CD8-positive, alpha-beta memory T cell (primary cell): ENCODE data around the gene EPB42. TPM values are rescaled to one million over a fixed set of nuclear protein-coding genes. Genes with fewer than 3 reads are reported as not detected.
"Not testable (repeated sequence)": the region's sequence is repeated elsewhere in the genome, so short reads cannot be mapped to it uniquely, and the experiment has no call there.

Experiments
- CTCF ChIA-PET: fragments of 350-600 bp; sonication (Branson Sonifier 250); formaldehyde crosslinking; loops from one replicate; lab custom pipeline; 2021; ENCODE audit warnings: antibody characterized with exemption; lab: Charles Lee
- POLR2A ChIA-PET: fragments of 350-600 bp; sonication (Branson Sonifier 250); formaldehyde crosslinking; loops from one replicate; lab custom pipeline; 2021; ENCODE audit warnings: antibody characterized with exemption; lab: Charles Lee
- DNase-seq, 5 donors: peaks; one replicate each; pipeline versions ENCODE4 v3.0.0 to v3.0.0-alpha.2; 2020 to 2022; ENCODE audit warnings: mixed read lengths in 1 of 5
- H3K27ac ChIP-seq: one replicate; pipeline ENCODE4 v1.7.0; 2013; ENCODE audit warnings: low read depth, mild to moderate bottlenecking, low read length, moderate library complexity
- H3K27me3 ChIP-seq: 2 replicates; pipeline ENCODE4 v1.7.0; 2013; ENCODE audit warnings: low read length, mild to moderate bottlenecking; ENCODE audit not compliant: insufficient read depth, poor library complexity, severe bottlenecking
- H3K36me3 ChIP-seq: 2 replicates; pipeline ENCODE4 v1.7.0; 2013; ENCODE audit warnings: mild to moderate bottlenecking, low read length, moderate library complexity; ENCODE audit not compliant: insufficient read depth
- H3K4me1 ChIP-seq: 2 replicates; pipeline ENCODE4 v1.7.0; 2013; ENCODE audit warnings: mild to moderate bottlenecking, low read length, moderate library complexity; ENCODE audit not compliant: insufficient read depth
- H3K4me3 ChIP-seq: 2 replicates; pipeline ENCODE4 v1.7.0; 2013; ENCODE audit warnings: mild to moderate bottlenecking, low read length
- H3K9me3 ChIP-seq: 2 replicates; pipeline ENCODE4 v1.7.0; 2013; ENCODE audit warnings: mild to moderate bottlenecking, low read length
- H3K27ac Mint-ChIP-seq, 8 donors: one replicate each; pipeline ENCODE4 v1.8.0; 2020 to 2021; ENCODE audit warnings: mixed read lengths in 8 of 8, mild to moderate bottlenecking in 6 of 8, inconsistent platforms in 3 of 8, moderate library complexity in 3 of 8
- H3K27me3 Mint-ChIP-seq, 2 donors: one replicate each; pipeline ENCODE4 v1.8.0; 2020 to 2021; ENCODE audit warnings: mixed read lengths in 2 of 2, mild to moderate bottlenecking in 1 of 2, moderate library complexity in 1 of 2
- H3K36me3 Mint-ChIP-seq, 3 donors: one replicate each; pipeline ENCODE4 v1.8.0; 2020 to 2021; ENCODE audit warnings: mixed read lengths in 3 of 3, inconsistent platforms in 1 of 3, mild to moderate bottlenecking in 1 of 3
- H3K4me1 Mint-ChIP-seq, 3 donors: one replicate each; pipeline ENCODE4 v1.8.0; 2020 to 2021; ENCODE audit warnings: mixed read lengths in 3 of 3, inconsistent platforms in 1 of 3, mild to moderate bottlenecking in 1 of 3
- H3K4me3 Mint-ChIP-seq, 7 donors: one replicate each; pipeline ENCODE4 v1.8.0; 2020 to 2021; ENCODE audit warnings: mixed read lengths in 7 of 7, mild to moderate bottlenecking in 6 of 7, moderate library complexity in 4 of 7, inconsistent platforms in 2 of 7
- H3K9me3 Mint-ChIP-seq, 5 donors: one replicate each; pipeline ENCODE4 v1.8.0; 2020 to 2022; ENCODE audit warnings: mixed read lengths in 5 of 5, mild to moderate bottlenecking in 3 of 5, moderate library complexity in 2 of 5, inconsistent platforms in 1 of 5
- polyA plus RNA-seq: library from polyadenylated mRNA; unstranded; fragments of 300-500 nt; fragmentation: Illumina TruSeq; gene quantifications from one replicate; pipeline ENCODE4 v1.2.3, GENCODE V29; 2021
- total RNA-seq, 2 experiments: library from RNA; stranded (reverse); gene quantifications; one replicate each; pipeline ENCODE4 v1.2.3, GENCODE V29; 2021

Gene EPB42
- total and polyA plus RNA-seq, 3 experiments from 2014 or later = not detected

- Mint-ChIP-seq H3K27me3 (peaks cover 0 to 1% of the 10 kb centered on the region in 2 donors), H3K27ac (peak overlapping the region in 3 of 8 donors; percentile 44 to 80 (median 48)), H3K4me3 (no peak overlapping the region), H3K36me3 (peaks cover 8 to 34% (median 19%) of the 10 kb centered on the region in 3 donors), H3K4me1 (peaks cover 3 to 8% (median 5%) of the 10 kb centered on the region in 3 donors), H3K9me3 (peaks cover 0 to 7% (median 0%) of the 10 kb centered on the region in 5 donors)
- CTCF ChIA-PET = no interaction called here
- DNase-seq = no peak
- Histone ChIP-seq H3K27ac (no peak overlapping the region), H3K9me3 (no peaks in the 10 kb centered on the region), H3K27me3 (no peaks in the 10 kb centered on the region), H3K36me3 (peaks cover 12% of the 10 kb centered on the region), H3K4me1 (no peaks in the 10 kb centered on the region), H3K4me3 (no peak overlapping the region)
- POLR2A ChIA-PET = no interaction called here
Observed at GRCh38 chr15:43199945-43200488, 20.8 kb downstream of the EPB42 start.

GRCh38 chr15:43198992-43199391 lies 21.8 kb downstream of the EPB42 start:
- ChIA-PET POLR2A (no interaction called here), CTCF (no interaction called here)
- Mint-ChIP-seq H3K4me3 (no peak overlapping the region), H3K4me1 (peaks cover 0 to 6% (median 5%) of the 10 kb centered on the region in 3 donors), H3K9me3 (peaks cover 0 to 7% (median 0%) of the 10 kb centered on the region in 5 donors), H3K27me3 (peaks cover 0 to 1% of the 10 kb centered on the region in 2 donors), H3K36me3 (peaks cover 14 to 44% (median 24%) of the 10 kb centered on the region in 3 donors), H3K27ac (no peak overlapping the region)
- Histone ChIP-seq H3K9me3 (no peaks in the 10 kb centered on the region), H3K27me3 (no peaks in the 10 kb centered on the region), H3K27ac (no peak overlapping the region), H3K4me1 (no peaks in the 10 kb centered on the region), H3K36me3 (peaks cover 12% of the 10 kb centered on the region), H3K4me3 (no peak overlapping the region)
- DNase-seq = no peak

GRCh38 chr15:43198556-43198955 lies 22.3 kb downstream of the EPB42 start:
- POLR2A ChIA-PET, DNase-seq, H3K9me3 Mint-ChIP-seq, H3K9me3 ChIP-seq, H3K27ac Mint-ChIP-seq, H3K27me3 ChIP-seq, H3K4me1 ChIP-seq, H3K4me3 ChIP-seq, H3K27me3 Mint-ChIP-seq, CTCF ChIA-PET, H3K27ac ChIP-seq, H3K4me3 Mint-ChIP-seq, H3K4me1 Mint-ChIP-seq: not testable (repeated sequence)
- H3K36me3 ChIP-seq = peaks cover 14% of the 10 kb centered on the region
- H3K36me3 Mint-ChIP-seq = peaks cover 14 to 47% (median 24%) of the 10 kb centered on the region in 3 donors

- CTCF ChIA-PET, H3K27me3 ChIP-seq: not testable (repeated sequence)
Observed at GRCh38 chr15:43197773-43198172, 23.0 kb downstream of the EPB42 start.

GRCh38 chr15:43196760-43197548 lies 23.9 kb downstream of the EPB42 start:
- POLR2A ChIA-PET = no interaction called here
- Histone ChIP-seq H3K9me3 (no peaks in the 10 kb centered on the region), H3K36me3 (peaks cover 28% of the 10 kb centered on the region), H3K27me3 (no peaks in the 10 kb centered on the region), H3K27ac (no peak overlapping the region), H3K4me1 (no peaks in the 10 kb centered on the region), H3K4me3 (no peak overlapping the region)
- DNase-seq = no peak
- CTCF ChIA-PET = no interaction called here
- H3K36me3 Mint-ChIP-seq = peaks cover 18 to 61% (median 28%) of the 10 kb centered on the region in 3 donors
- peaks cover 0 to 7% (median 0%) of the 10 kb centered on the region in 5 donors for H3K9me3 Mint-ChIP-seq
- peak overlapping the region in 3 of 8 donors; percentile 33 to 47 (median 38) for H3K27ac Mint-ChIP-seq
- no peak overlapping the region for H3K4me3 Mint-ChIP-seq
- H3K27me3 Mint-ChIP-seq = peaks cover 0 to 1% of the 10 kb centered on the region in 2 donors
- peaks cover 0 to 12% (median 5%) of the 10 kb centered on the region in 3 donors for H3K4me1 Mint-ChIP-seq

More at GRCh38 chr15:43197773-43198172, 23.0 kb downstream of the EPB42 start:
- H3K4me3 ChIP-seq, H3K9me3 ChIP-seq, H3K9me3 Mint-ChIP-seq, POLR2A ChIA-PET, H3K27me3 Mint-ChIP-seq, H3K27ac Mint-ChIP-seq, H3K27ac ChIP-seq, H3K4me1 ChIP-seq, H3K4me1 Mint-ChIP-seq, DNase-seq, H3K4me3 Mint-ChIP-seq: not testable (repeated sequence)
- H3K36me3 ChIP-seq = peaks cover 22% of the 10 kb centered on the region
- H3K36me3 Mint-ChIP-seq = peaks cover 15 to 53% (median 26%) of the 10 kb centered on the region in 3 donors

- CTCF ChIA-PET = interaction anchor here (1.5 kb wide), 1 partner anchor 10 kb away, joined by 6 read pairs; no protein-coding TSS in a partner anchor
- Histone ChIP-seq H3K27me3 (no peaks in the 10 kb centered on the region), H3K9me3 (no peaks in the 10 kb centered on the region), H3K4me3 (no peak overlapping the region), H3K4me1 (no peaks in the 10 kb centered on the region), H3K27ac (no peak overlapping the region), H3K36me3 (peaks cover 50% of the 10 kb centered on the region)
- Mint-ChIP-seq H3K27me3 (no peaks in the 10 kb centered on the region), H3K4me3 (no peak overlapping the region), H3K36me3 (peaks cover 24 to 81% (median 27%) of the 10 kb centered on the region in 3 donors), H3K9me3 (peaks cover 0 to 7% (median 0%) of the 10 kb centered on the region in 5 donors), H3K4me1 (peaks cover 5 to 20% (median 14%) of the 10 kb centered on the region in 3 donors), H3K27ac (peak overlapping the region in 2 of 8 donors; percentile 45 to 47)
- POLR2A ChIA-PET = no interaction called here
- no peak for DNase-seq
Observed at GRCh38 chr15:43194795-43195194, 26.0 kb downstream of the EPB42 start.

GRCh38 chr15:43193710-43194109 lies 27.1 kb downstream of the EPB42 start:
- peaks cover 12 to 29% (median 23%) of the 10 kb centered on the region in 3 donors for H3K4me1 Mint-ChIP-seq
- H3K36me3 ChIP-seq = peaks cover 58% of the 10 kb centered on the region
- H3K27me3 ChIP-seq = no peaks in the 10 kb centered on the region
- H3K27me3 Mint-ChIP-seq = no peaks in the 10 kb centered on the region
- POLR2A ChIA-PET = no interaction called here
- no peak overlapping the region for H3K27ac Mint-ChIP-seq
- CTCF ChIA-PET = interaction anchor here (0.6 to 1.5 kb wide), 2 partner anchors 11 to 288 kb away, joined by 3 to 6 read pairs; no protein-coding TSS in a partner anchor
- H3K4me3 ChIP-seq = no peak overlapping the region
- peaks cover 0 to 7% (median 0%) of the 10 kb centered on the region in 5 donors for H3K9me3 Mint-ChIP-seq
- peaks cover 24 to 87% (median 32%) of the 10 kb centered on the region in 3 donors for H3K36me3 Mint-ChIP-seq
- no peak overlapping the region for H3K27ac ChIP-seq
- no peaks in the 10 kb centered on the region for H3K9me3 ChIP-seq
- H3K4me3 Mint-ChIP-seq = no peak overlapping the region
- no peak for DNase-seq
- H3K4me1 ChIP-seq = no peaks in the 10 kb centered on the region

GRCh38 chr15:43190178-43190577 lies 30.6 kb downstream of the EPB42 start:
- CTCF ChIA-PET = no interaction called here
- no peaks in the 10 kb centered on the region for H3K27me3 Mint-ChIP-seq
- H3K36me3 ChIP-seq = peaks cover 45% of the 10 kb centered on the region
- no peaks in the 10 kb centered on the region for H3K9me3 Mint-ChIP-seq
- peaks cover 16 to 86% (median 16%) of the 10 kb centered on the region in 3 donors for H3K36me3 Mint-ChIP-seq
- H3K9me3 ChIP-seq = no peaks in the 10 kb centered on the region
- peaks cover 38 to 59% (median 52%) of the 10 kb centered on the region in 3 donors for H3K4me1 Mint-ChIP-seq
- POLR2A ChIA-PET = no interaction called here
- peaks cover 23% of the 10 kb centered on the region for H3K4me1 ChIP-seq
- no peak for DNase-seq
- H3K4me3 Mint-ChIP-seq = no peak overlapping the region
- no peak overlapping the region for H3K27ac ChIP-seq
- H3K27ac Mint-ChIP-seq = no peak overlapping the region
- no peak overlapping the region for H3K4me3 ChIP-seq
- no peaks in the 10 kb centered on the region for H3K27me3 ChIP-seq
